LNCaP clone FGC (cell line): ENCODE data around the gene IGFL3.
"Not testable (repeated sequence)": the region's sequence is repeated elsewhere in the genome, so short reads cannot be mapped to it uniquely, and the experiment has no call there.

Experiments used
- DNase-seq: peaks from one replicate; pipeline ENCODE4 v3.0.0-alpha.2; 2011; ENCODE audit warnings: low read depth
- H3K4me3 ChIP-seq: 2 replicates; pipeline ENCODE4 v1.5.1; 2011; ENCODE audit warnings: mild to moderate bottlenecking, low read depth, low read length, control low read depth
- CTCF ChIP-seq: IDR thresholded peaks from 2 replicates; pipeline ENCODE4 v1.5.1; 2012; ENCODE audit warnings: mild to moderate bottlenecking; ENCODE audit not compliant: control insufficient read depth, insufficient read depth; ENCODE audit errors: extremely low read depth

The IGFL3 gene

GRCh38 chr19:46124638-46125115 is at the start of gene IGFL3:
Gene IGFL3 (minus strand): TSS chr19:46124688. CDS start chr19:46124649, 39 bp downstream.
- H3K4me3 ChIP-seq: no peak within 1 kb of the TSS
- TF ChIP-seq CTCF: no peak
- no peak for DNase-seq

GRCh38 chr19:46173886-46174480 is 49.5 kb upstream of the IGFL3 start:
- no peak for TF ChIP-seq CTCF
- H3K4me3 ChIP-seq: no peak overlapping the region
- no peak for DNase-seq

GRCh38 chr19:46162731-46163130 is 38.2 kb upstream of the IGFL3 start:
- no peak for DNase-seq
- TF ChIP-seq CTCF: no peak
- no peak overlapping the region for H3K4me3 ChIP-seq

- H3K4me3 ChIP-seq, DNase-seq: not testable (repeated sequence)
Measured at GRCh38 chr19:46161642-46162257, 37.3 kb upstream of the IGFL3 start.

GRCh38 chr19:46160233-46160775 is 35.8 kb upstream of the IGFL3 start:
- H3K4me3 ChIP-seq: no peak overlapping the region
- DNase-seq: no peak
- no peak for TF ChIP-seq CTCF

- TF ChIP-seq CTCF: no peak
- DNase-seq: no peak
- no peak overlapping the region for H3K4me3 ChIP-seq
Measured at GRCh38 chr19:46159418-46160232, 35.1 kb upstream of the IGFL3 start.

- no peak for TF ChIP-seq CTCF
- DNase-seq: no peak
- no peak overlapping the region for H3K4me3 ChIP-seq
Measured at GRCh38 chr19:46155237-46155636, 30.7 kb upstream of the IGFL3 start.
